Memory B cell (primary cell): ENCODE measurements around the gene HSD11B1L.
A peak's percentile ranks its signal among the peaks of the same experiment; 100 is the strongest.

Experiments used
- ATAC-seq: fragments of 150-1000 bp; cut with Tn5 transposase; 2 replicates; pipeline ENCODE4 v1.10.0; 2021; ENCODE audit warnings: low read depth, mild to moderate bottlenecking, moderate library complexity
- DNase-seq, 2 donors: peaks; one replicate each; pipeline ENCODE4 v3.0.0; 2022; ENCODE audit warnings: low spot score in 2 of 2
- H3K27ac Mint-ChIP-seq: one replicate; pipeline ENCODE4 v1.8.0; 2022; ENCODE audit warnings: mild to moderate bottlenecking, moderate library complexity, mixed read lengths
- H3K27me3 Mint-ChIP-seq: one replicate; pipeline ENCODE4 v1.8.0; 2022; ENCODE audit warnings: mixed read lengths
- H3K36me3 Mint-ChIP-seq: one replicate; pipeline ENCODE4 v1.8.0; 2022; ENCODE audit warnings: mild to moderate bottlenecking, mixed read lengths
- H3K4me1 Mint-ChIP-seq: one replicate; pipeline ENCODE4 v1.8.0; 2022; ENCODE audit warnings: mixed read lengths
- H3K4me3 Mint-ChIP-seq: one replicate; pipeline ENCODE4 v1.8.0; 2022; ENCODE audit warnings: mild to moderate bottlenecking, moderate library complexity, mixed read lengths
- H3K9me3 Mint-ChIP-seq: one replicate; pipeline ENCODE4 v1.8.0; 2022; ENCODE audit warnings: mixed read lengths

Gene HSD11B1L

GRCh38 chr19:5680437-5681368 is at the start of gene HSD11B1L, which contains the start of gene MICOS13:
HSD11B1L (plus strand) TSS chr19:5681027; CDS start chr19:5684833, 3,806 bp downstream.
MICOS13 (minus strand) TSS chr19:5680516; CDS start chr19:5680486, 30 bp downstream.
- Mint-ChIP-seq H3K4me1 (peaks cover 26% of the 10 kb centered on the region), H3K27me3 (no peaks in the 10 kb centered on the region), H3K9me3 (peaks cover 3% of the 10 kb centered on the region), H3K36me3 (no peaks in the 10 kb centered on the region), H3K27ac (peak within 1 kb of the TSS; percentile 96), H3K4me3 (peak within 1 kb of the TSS; percentile 87)
- ATAC-seq (peak; percentile 90), DNase-seq (peak; percentile 97 to 99)

GRCh38 chr19:5631567-5632240 is 49.1 kb upstream of the HSD11B1L start:
- DNase-seq (no peak), ATAC-seq (no peak)
- Mint-ChIP-seq H3K4me3 (no peak overlapping the region), H3K27me3 (no peaks in the 10 kb centered on the region), H3K9me3 (no peaks in the 10 kb centered on the region), H3K36me3 (peaks cover 12% of the 10 kb centered on the region), H3K27ac (peak overlapping the region; percentile 69), H3K4me1 (peaks cover 31% of the 10 kb centered on the region)

GRCh38 chr19:5632241-5632612 is 48.6 kb upstream of the HSD11B1L start:
- H3K27ac Mint-ChIP-seq: peak overlapping the region; percentile 69
- peaks cover 12% of the 10 kb centered on the region for H3K36me3 Mint-ChIP-seq
- peaks cover 31% of the 10 kb centered on the region for H3K4me1 Mint-ChIP-seq
- DNase-seq: no peak
- no peaks in the 10 kb centered on the region for H3K27me3 Mint-ChIP-seq
- no peak overlapping the region for H3K4me3 Mint-ChIP-seq
- no peaks in the 10 kb centered on the region for H3K9me3 Mint-ChIP-seq
- ATAC-seq: no peak

GRCh38 chr19:5632657-5633056 is 48.2 kb upstream of the HSD11B1L start:
- no peak overlapping the region for H3K27ac Mint-ChIP-seq

GRCh38 chr19:5635427-5635826 is 45.4 kb upstream of the HSD11B1L start:
- DNase-seq (no peak), ATAC-seq (no peak)
- Mint-ChIP-seq H3K4me1 (peaks cover 23% of the 10 kb centered on the region), H3K4me3 (no peak overlapping the region), H3K27me3 (no peaks in the 10 kb centered on the region), H3K27ac (no peak overlapping the region), H3K36me3 (peaks cover 8% of the 10 kb centered on the region), H3K9me3 (no peaks in the 10 kb centered on the region)

More at GRCh38 chr19:5632657-5633056, 48.2 kb upstream of the HSD11B1L start:
- no peak for ATAC-seq
- DNase-seq: no peak
- Mint-ChIP-seq H3K9me3 (no peaks in the 10 kb centered on the region), H3K27me3 (no peaks in the 10 kb centered on the region), H3K4me3 (no peak overlapping the region), H3K4me1 (peaks cover 30% of the 10 kb centered on the region), H3K36me3 (peaks cover 9% of the 10 kb centered on the region)

- H3K36me3 Mint-ChIP-seq: peaks cover 10% of the 10 kb centered on the region
- DNase-seq (no peak), ATAC-seq (no peak)
- H3K27me3 Mint-ChIP-seq: no peaks in the 10 kb centered on the region
- H3K9me3 Mint-ChIP-seq: no peaks in the 10 kb centered on the region
- H3K4me1 Mint-ChIP-seq: peaks cover 18% of the 10 kb centered on the region
- H3K27ac Mint-ChIP-seq: peak overlapping the region; percentile 31
- H3K4me3 Mint-ChIP-seq: no peak overlapping the region
Observed at GRCh38 chr19:5637971-5638370, 42.9 kb upstream of the HSD11B1L start.

GRCh38 chr19:5641171-5641570 is 39.7 kb upstream of the HSD11B1L start:
- no peak overlapping the region for H3K4me3 Mint-ChIP-seq
- peak overlapping the region; percentile 38 for H3K27ac Mint-ChIP-seq
- peaks cover 16% of the 10 kb centered on the region for H3K36me3 Mint-ChIP-seq
- H3K4me1 Mint-ChIP-seq: peaks cover 16% of the 10 kb centered on the region
- no peak for ATAC-seq
- no peaks in the 10 kb centered on the region for H3K27me3 Mint-ChIP-seq
- H3K9me3 Mint-ChIP-seq: no peaks in the 10 kb centered on the region
- no peak for DNase-seq

GRCh38 chr19:5642204-5642603 is 38.6 kb upstream of the HSD11B1L start:
- Mint-ChIP-seq H3K36me3 (peaks cover 24% of the 10 kb centered on the region), H3K9me3 (no peaks in the 10 kb centered on the region), H3K4me3 (no peak overlapping the region), H3K4me1 (peaks cover 25% of the 10 kb centered on the region), H3K27ac (peak overlapping the region; percentile 38), H3K27me3 (no peaks in the 10 kb centered on the region)
- ATAC-seq (no peak), DNase-seq (no peak)

- no peak for ATAC-seq
- Mint-ChIP-seq H3K27ac (no peak overlapping the region), H3K9me3 (no peaks in the 10 kb centered on the region), H3K36me3 (peaks cover 29% of the 10 kb centered on the region), H3K4me1 (peaks cover 20% of the 10 kb centered on the region), H3K4me3 (no peak overlapping the region), H3K27me3 (no peaks in the 10 kb centered on the region)
- no peak for DNase-seq
Observed at GRCh38 chr19:5643060-5643459, 37.8 kb upstream of the HSD11B1L start.

- Mint-ChIP-seq H3K9me3 (no peaks in the 10 kb centered on the region), H3K36me3 (peaks cover 34% of the 10 kb centered on the region), H3K27ac (no peak overlapping the region), H3K4me1 (peaks cover 20% of the 10 kb centered on the region), H3K27me3 (no peaks in the 10 kb centered on the region), H3K4me3 (no peak overlapping the region)
- DNase-seq (no peak), ATAC-seq (no peak)
Observed at GRCh38 chr19:5644037-5644436, 36.8 kb upstream of the HSD11B1L start.

- Mint-ChIP-seq H3K36me3 (peaks cover 39% of the 10 kb centered on the region), H3K27me3 (no peaks in the 10 kb centered on the region), H3K27ac (no peak overlapping the region), H3K9me3 (no peaks in the 10 kb centered on the region), H3K4me3 (no peak overlapping the region), H3K4me1 (peaks cover 20% of the 10 kb centered on the region)
- ATAC-seq (no peak), DNase-seq (no peak)
Observed at GRCh38 chr19:5645409-5645808, 35.4 kb upstream of the HSD11B1L start.

- H3K36me3 Mint-ChIP-seq: peaks cover 40% of the 10 kb centered on the region
- no peaks in the 10 kb centered on the region for H3K27me3 Mint-ChIP-seq
- no peaks in the 10 kb centered on the region for H3K9me3 Mint-ChIP-seq
- H3K27ac Mint-ChIP-seq: peak overlapping the region; percentile 39
- no peak overlapping the region for H3K4me3 Mint-ChIP-seq
- ATAC-seq (no peak), DNase-seq (no peak)
- H3K4me1 Mint-ChIP-seq: peaks cover 16% of the 10 kb centered on the region
Observed at GRCh38 chr19:5646703-5647102, 34.1 kb upstream of the HSD11B1L start.

- peak overlapping the region; percentile 50 for H3K27ac Mint-ChIP-seq
- peaks cover 47% of the 10 kb centered on the region for H3K36me3 Mint-ChIP-seq
- ATAC-seq (no peak), DNase-seq (no peak)
- no peak overlapping the region for H3K4me3 Mint-ChIP-seq
- H3K9me3 Mint-ChIP-seq: no peaks in the 10 kb centered on the region
- H3K4me1 Mint-ChIP-seq: peaks cover 15% of the 10 kb centered on the region
- H3K27me3 Mint-ChIP-seq: no peaks in the 10 kb centered on the region
Observed at GRCh38 chr19:5648464-5648863, 32.4 kb upstream of the HSD11B1L start.

GRCh38 chr19:5651361-5651760 is 29.5 kb upstream of the HSD11B1L start:
- ATAC-seq: no peak
- H3K9me3 Mint-ChIP-seq: no peaks in the 10 kb centered on the region
- peaks cover 10% of the 10 kb centered on the region for H3K4me1 Mint-ChIP-seq
- H3K27ac Mint-ChIP-seq: no peak overlapping the region
- no peak for DNase-seq
- no peaks in the 10 kb centered on the region for H3K27me3 Mint-ChIP-seq
- peaks cover 55% of the 10 kb centered on the region for H3K36me3 Mint-ChIP-seq
- H3K4me3 Mint-ChIP-seq: no peak overlapping the region
